Stimulated activated CD4-positive, alpha-beta T cell treated with anti-CD3 and anti-CD28 coated beads, Interleukin-1b, Interleukin-23, amount 100 ng/mL, for 4 hours (primary cell): ENCODE measurements around the gene EARS2.
A peak's percentile ranks its signal among the peaks of the same experiment; 100 is the strongest.
"Not testable (repeated sequence)": the region's sequence is repeated elsewhere in the genome, so short reads cannot be mapped to it uniquely, and the experiment has no call there.

Experiments
- DNase-seq, 2 donors: peaks; one replicate each; pipeline ENCODE4 v3.0.0-alpha.2; 2020; ENCODE audit warnings: low read depth in 2 of 2

Gene EARS2

DNA sequence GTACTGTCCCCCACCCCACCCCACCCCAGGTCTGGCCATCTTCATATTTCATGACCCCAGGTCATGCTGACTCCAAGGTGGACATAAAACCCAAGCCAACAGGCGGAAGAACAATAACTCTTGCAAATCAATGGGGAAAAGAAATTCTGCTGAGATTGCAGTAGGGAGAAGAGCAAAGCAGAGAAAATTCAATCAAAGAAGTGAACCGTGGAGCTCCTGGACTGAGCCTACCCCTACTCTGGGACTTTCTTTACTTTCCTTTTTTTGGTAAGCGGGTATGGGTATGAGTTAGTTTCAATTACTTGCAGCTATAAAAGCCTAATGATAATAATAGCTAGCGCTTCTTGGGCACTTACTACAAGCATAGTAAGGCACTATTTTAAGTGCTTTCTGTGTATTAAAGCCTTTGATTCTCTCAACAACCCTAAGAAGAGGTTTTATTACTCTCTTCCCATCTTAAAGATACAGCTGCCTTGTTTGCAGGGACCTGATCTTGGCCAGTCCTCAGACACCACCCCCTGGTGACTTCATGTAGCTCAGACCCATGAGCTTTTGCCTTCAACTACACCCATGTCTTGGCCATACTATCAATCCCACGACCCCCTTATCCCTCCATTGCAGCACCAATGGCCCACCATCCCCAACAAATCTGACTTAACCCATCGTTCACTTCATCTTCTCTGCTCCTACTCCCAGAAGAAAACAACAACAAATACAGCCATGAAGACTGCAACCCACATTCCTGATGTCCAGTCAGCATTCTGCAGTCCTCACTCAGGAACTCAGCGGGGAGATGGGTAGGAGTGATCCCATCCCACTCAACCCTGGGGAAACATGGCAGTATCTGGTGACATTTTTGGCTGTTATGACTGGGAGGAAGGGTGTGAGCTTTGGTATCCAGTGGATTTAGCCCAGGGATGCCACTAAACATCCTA, 51.2 kb downstream of the EARS2 start:
- DNase-seq, result no peak

DNA sequence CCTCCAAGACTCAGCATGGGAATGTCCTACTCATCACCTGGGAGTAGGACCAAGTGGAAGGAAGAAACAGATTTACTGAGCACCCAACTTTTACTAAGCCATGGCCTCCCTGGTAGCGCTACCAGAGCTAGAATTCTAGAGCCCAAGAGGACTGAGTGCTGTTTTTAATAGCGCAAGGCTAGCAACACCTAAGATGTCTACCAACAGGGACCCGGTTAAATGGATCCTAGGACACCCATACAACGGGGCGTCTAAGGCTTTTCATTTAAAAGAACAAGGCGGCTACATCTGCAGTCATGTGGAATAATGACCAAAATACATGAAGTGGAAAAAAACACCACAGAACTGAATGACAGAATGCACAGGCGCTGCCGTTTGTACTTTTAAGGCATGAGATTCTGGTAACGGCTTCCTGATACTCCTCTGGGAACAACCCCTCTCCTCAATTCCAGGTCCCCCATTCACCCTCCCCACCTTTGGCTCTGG, 51.9 kb downstream of the EARS2 start:
- DNase-seq, result no peak

DNA sequence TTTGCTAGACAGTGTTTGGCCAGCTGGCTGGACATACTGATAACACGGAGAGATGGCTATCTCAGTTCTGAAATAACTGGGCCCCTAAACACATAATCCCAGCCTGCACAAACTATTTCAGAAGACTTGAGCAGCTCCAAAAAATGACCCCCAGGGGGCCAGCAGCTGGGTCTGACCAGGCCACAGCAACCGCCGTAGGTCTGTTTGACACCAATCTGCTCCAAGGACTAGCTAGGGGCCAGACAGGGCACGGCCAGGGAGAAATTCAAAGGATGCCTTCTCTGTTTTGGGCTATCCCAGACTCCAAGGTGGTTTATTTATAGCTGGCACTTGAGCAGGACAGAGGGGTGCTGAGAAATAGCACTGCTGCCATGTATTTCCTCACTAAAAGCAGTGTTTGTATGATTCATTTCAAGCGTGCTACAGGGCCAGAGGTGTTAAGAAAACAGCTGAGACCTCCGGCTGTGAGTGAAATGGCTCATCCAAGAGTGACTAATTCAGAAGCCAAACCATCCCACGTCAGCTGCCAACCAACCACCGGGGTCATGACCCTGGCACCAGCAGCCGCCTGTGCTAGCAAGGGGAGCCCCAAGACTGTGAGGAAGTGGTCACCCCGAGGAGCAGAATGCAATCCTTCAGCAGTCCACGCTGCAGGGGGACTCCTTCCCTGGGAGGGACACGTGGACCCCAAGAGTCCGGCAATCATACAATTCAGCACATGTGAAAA, 52.5 kb downstream of the EARS2 start:
- DNase-seq, result peak; percentile 37 to 38

DNA sequence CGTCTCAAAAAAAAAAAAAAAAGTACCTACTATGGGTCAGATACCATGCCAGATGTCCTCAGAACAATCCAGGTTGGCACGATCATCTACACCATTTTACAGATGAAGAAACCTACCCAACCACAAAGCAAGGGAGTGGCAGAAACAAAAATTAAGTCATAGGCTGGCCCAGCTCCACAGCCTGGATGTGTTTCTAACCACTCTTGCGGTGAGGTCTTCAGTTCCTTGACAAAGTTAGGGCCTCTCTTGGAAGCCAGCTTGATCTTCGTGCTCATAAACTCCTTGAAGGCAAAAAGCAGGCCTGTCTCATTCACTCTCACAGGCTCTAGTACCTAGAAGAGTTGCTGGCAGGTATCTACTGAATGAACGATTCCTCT, 53.1 kb downstream of the EARS2 start:
- no peak for DNase-seq

DNA sequence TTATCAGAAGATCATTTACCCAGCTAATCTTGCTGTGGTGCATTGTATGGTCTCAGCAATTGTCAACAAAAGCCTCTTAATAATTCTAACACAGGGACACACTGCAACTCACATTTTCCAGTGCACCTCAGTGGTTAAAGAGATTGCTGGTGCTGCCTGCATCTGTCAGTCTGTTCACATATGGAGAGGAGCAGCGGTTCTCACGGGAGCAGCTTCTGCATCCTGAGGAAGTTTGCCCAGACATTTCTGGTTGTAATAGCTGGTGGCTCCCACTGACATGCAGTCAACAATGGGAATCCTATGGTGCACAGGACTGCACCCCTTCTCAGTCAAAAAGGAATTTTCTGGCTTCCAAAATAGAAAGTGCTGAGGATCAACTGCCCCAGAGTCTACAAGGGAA, 54.7 kb downstream of the EARS2 start:
- DNase-seq, result no peak

DNA sequence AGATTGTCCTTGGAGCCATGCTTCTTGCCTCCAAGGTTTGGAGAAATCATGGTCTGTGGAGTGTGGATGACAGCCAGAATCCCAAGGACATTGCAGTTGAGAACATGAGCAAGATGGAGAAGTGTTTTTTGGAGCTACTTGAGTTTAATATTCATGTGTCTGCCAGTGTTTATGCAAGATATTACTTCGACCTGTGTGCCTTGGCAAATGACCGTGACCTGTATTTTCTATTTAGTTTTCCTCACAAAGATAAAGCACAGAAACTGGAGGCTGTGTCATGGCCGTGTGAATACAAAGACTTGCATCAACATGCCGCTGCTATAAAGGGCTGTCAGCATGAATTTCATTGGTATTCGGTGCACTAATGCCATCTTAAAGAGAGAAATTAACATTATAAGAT, 55.9 kb downstream of the EARS2 start:
- no peak for DNase-seq

DNA sequence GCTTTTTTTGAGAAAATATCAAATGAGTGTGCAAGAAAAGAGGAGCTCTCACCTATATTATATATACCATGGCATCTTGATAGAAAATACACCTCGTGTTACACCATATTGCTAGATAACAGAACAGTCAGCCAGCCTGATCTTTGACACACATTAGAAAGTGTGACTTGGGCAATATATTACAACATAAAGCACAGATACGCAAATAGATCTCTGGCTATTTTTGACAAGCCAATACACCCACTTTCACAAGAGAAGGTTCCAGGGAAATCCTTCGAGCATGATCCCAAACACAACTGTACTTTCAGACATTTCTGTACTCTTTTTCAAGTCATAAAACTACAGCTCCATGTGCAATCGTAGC, 56.3 kb downstream of the EARS2 start:
- DNase-seq, result no peak

DNA sequence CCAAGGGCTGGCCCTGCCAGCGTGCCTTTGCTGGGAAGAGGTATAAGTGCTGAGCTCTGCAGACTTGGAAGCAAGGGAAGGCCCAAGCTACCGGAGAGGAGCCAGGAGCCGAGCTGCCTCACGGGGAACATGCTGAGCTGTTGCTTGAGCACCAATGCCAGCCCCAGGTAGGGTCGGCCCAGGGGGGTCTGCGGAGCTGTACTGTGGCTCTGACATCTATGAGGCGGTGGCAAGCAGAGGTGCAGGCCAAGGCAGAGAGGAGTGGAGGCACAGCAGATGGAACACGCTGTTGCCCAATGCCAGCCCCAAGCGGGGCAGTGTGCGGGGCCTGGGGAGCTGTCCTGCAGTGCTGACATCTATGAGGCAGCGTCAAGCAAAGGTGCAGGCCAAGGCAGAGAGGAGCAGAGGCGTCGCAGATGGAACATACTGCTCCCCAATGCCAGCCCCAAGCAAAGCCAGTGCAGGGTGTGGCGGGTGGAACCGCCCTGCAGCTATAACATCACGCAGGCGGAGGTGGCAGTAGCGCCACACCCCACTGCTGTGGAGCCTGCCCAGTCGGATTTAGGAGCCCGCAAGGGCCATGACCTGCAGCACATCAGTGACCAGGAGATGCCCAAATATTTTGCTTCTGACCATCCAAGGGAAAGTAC, 56.8 kb downstream of the EARS2 start:
- DNase-seq, result no peak

DNA sequence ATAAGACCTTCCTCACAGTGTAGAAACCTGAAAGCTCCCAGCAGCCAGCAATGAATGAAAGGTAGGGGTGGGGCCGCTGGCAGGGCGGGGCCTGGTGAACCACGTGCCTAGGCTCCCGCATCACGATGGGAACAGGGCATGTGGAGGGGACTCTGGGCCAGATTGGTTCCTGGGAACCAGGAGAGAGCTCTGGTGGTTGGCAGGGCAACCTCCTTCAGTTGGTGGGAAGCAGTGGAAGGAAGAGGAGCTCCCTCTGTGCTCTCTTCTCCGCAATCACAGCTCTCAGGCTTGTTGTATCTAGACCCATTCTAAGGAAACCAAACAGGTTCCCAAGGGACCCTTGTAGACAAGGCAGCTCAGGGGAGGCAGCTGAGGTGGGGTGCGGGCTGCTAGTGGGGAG, 57.3 kb downstream of the EARS2 start:
- no peak for DNase-seq

DNA sequence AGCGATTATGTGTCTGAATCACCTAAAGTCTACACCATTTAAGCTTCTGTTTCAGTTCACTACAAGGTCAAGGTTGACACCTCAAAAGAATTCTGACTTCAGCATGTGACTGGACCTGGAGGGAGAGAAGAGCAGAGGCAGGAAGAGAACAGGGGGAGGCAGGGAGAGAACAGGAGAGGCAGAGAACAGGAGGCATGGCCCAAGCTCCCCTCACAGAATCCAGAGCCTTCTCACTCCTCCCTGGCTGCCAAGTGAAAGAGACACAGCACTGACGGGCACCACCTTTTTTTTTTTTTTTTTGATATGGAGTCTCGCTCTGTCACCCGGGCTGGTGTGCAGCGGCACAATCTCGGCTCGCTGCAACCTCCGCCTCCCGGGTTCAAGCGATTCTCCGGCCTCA, 58.3 kb downstream of the EARS2 start:
- DNase-seq, result no peak

DNA sequence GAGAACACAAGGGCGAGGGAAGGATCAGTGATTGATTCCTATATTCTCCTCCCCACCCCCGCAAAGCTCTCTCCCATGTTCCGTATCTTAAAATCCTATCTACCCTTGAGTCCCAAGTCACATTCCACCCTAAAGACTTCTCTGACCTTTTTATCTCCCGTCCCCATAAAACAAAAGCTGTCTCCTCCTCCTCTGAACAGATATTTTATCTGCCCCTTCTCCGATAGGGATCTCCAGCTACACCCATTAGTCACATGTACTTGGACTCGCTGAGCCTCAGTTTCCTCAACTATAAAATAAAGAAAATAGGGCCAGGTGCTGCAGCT, 59.6 kb downstream of the EARS2 start:
- no peak for DNase-seq

DNA sequence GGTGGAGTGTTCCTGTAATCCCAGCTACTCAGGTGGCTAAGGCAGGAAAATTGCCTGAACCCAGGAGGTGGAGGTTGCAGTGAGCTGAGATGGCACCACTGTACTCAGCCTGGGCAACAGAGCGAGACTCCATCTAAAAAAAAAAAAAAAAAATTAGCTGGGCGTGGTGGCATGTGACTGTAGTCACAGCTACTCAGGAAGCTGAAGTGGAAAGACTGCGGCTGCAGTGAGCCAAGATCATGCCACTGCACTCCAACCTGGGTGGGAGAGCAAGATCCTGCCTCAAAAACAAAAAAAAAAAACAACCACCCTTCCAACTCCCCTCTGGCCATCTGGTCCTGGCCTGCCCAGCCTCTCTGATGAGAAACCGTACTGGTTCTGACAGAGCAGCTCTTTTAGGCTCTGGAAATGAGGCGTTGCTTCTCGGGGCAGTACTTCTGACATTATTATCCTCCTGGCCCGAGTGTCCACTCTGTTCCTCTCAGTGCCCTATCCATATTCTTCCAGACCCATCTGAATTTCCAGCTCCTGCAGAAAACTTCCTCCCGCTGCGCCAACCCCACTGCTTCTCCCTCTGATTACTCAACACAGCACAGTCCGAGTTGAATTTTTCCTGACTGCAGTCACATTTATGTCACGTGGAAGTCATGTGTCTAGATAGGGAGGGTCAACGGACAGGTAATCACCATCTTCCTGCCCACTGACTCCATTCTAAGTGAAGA, 60.2 kb downstream of the EARS2 start:
- no peak for DNase-seq

DNA sequence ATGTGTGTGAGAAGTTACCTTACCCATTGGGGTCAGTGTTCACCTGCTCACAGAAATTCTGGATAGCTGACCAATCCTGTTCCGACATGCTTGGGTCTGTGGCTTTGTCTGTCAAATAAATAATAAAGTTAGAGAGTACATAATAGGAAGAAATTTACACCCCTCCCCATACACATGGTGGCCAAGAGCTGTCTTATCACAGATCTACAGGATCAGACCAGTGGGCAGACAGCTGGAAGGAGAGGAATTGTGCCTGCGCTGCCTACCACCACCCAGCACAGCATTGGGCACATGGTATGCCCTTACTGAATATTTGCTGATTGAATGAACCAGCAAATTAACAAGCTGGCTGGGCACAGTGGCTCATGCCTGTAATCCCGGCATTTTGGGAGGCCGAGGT, 61.5 kb downstream of the EARS2 start:
- no peak for DNase-seq

DNA sequence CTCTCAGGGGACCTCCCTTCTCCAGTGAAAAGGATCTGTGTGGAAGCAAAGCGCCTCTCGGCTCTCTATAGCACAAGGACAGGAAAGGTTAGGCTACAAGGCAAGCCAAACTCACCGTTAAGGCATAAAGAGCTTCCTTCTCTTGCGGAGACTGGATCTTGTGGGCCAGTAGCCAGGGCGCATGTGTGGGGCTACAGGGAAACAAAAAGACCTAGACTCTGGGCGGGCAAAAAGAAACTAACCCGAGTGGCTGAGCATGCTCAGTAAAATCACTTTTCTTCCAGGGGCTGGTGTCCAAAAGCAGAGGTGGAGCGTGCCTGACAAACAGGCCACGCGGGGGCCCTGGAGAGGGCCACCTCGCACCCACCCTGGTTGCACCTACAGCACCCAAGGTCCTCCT, 63.0 kb downstream of the EARS2 start:
- no peak for DNase-seq

DNA sequence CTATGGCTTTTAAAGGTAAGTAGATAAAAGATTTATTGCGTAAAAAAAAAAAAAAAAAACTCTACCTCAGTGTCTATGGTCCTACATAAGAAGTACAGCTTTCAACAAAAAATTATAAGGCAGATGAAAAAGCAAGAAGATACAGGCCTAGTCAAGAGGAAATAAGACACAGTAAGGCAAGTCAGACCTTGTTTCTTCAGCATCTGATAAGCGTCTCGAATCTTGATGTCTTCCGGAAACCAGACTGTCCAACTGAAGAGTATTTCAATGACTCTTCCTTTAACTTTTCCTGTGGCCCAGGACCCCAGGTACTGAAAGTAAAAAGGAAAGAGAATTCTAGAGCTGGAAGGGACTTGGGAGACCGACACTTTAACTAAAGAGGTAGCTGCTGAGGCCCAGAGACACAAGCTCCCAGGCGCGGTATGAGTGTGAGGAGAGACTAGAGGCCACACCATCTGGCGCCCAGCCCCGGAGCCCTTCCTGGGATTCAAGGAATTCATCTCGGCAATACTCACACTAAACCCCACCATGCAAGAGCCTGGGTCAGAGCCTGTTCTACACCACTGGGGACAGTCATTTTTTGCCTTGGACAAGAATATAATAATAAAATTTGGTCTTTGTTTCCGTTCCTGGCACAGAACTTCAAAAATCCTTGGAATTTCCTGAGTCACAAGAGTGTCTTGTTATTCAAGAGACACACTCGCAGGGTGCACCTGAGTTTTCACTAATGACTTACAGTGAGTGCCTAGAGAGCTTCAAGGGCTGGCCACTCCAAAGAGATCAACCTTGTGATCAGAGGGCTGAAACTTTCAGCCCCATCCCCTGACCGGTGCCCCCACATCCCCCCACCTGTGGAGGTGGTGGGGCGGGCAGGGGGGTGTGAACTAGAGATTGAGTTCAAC, 65.4 kb downstream of the EARS2 start:
- DNase-seq, result no peak

DNA sequence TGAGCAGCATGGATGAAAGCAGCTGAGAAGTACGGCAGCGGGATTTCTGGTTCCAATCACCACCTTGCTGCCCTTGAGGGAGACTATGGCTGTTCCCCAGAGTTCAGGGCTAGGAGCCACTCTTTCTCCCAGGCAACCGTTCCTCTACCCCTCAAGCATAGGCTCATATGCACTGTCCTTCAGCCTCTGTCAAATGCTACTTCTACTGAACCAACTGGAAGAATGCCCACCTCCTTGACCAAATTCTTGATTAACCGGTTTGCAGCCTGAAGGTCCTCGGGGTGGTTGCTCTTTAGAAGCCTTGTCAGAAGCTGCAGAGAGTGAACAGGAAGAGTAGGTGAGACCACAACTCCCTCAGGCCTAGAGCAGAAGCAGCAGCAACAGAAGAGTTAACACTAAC, 70.7 kb downstream of the EARS2 start:
- DNase-seq, result no peak

DNA sequence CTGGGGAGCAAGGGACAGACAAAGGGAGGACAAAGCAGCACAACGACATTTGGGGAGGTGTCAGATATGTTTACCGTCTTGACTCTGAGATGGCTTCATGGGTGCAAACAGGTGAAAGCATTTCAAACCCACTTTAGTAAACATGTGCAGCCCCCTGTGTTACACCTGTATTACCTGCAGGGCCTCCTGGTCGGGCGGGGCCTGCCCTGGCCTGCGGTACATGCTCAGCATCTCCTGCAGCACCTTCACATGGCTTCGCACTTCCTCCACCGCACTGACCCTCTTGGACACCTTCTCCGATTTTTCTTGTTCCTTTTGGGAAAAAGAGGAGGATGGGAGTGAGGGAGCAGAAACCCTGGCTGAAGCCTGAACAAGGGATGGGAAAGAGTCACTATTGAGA, 71.3 kb downstream of the EARS2 start:
- DNase-seq, result no peak

DNA sequence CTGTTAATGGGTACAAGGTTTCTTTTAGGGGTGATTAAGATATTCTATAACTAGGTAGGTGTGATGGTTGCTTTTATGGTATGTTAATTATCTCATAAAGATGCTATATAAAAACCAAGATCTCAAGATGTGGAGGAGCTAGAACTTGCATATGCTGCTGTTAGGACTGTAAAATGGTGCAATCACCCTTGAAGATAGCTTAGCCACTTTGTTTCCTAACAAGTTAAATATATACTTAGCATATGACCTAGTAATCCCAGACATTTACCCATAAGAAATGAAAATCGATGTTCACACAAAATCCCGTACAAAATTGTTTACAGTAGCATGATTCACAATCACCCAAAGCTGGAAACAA, 71.9 kb downstream of the EARS2 start:
- DNase-seq, result no peak

DNA sequence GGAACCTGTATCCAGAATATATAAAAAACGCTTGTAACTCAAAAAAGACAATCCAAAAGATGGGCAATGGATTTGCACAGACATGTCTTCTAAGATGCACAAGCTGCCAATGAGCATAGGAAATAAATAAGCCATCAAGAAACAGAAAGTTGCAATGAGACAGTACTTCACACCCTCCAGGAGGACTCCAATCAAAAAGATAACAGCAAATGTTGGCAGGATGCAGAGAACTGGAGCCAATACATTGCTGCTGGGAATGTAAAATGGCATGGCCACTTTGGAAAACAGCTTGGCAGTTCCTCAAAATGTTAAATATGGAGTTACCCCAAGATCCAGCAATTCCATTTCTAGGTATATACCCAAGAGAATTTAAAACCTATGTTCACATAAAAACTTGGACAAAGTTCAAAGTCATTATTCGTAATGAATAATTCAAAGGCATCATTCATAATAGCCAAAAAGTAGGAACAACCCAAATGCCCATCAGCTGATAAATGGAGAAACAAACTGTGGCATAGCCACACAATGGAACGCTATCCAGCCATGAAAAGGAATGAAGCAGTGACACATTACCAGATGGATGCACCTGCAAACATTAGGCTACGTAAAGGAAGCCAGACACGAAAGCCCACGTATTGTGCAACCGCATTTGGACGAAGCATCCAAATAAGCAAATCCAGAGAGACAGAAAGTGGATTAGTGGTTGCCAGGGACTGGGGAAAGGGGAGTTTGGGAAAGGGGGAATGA, 72.5 kb downstream of the EARS2 start:
- no peak for DNase-seq

DNA sequence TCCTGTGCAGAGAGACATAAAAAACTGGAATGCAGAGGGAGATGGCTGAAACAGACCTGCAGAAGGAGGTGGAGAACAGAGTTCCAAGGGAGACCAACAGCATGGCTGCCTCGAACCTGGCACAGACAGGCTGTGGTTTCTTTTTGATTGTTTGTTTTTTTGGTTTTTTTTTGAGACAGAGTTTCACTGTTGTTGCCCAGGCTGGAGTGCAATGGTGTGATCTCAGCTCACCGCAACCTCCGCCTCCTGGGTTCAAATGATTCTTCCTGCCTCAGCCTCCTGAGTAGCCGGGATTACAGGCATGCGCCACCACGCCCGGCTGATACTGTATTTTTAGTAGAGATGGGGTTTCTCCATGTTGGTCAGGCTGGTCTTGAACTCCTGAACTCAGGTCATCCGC, 73.7 kb downstream of the EARS2 start:
- DNase-seq, result not testable (repeated sequence)
